Smooth muscle cell (in vitro differentiated cells): ENCODE results near the gene TAS1R2. TPM values are rescaled to one million over a fixed set of nuclear protein-coding genes. Genes with fewer than 3 reads are reported as not detected.

Experiments used
- DNase-seq: peaks from one replicate; lab custom pipeline; 2025; ENCODE audit not compliant: unreplicated experiment; lab: John Stamatoyannopoulos, UW
- H2AFZ ChIP-seq: fragments of 200-600 bp; sonication (generic); 2 replicates; pipeline ENCODE4 v1.6.0; 2016; ENCODE audit warnings: antibody characterized with exemption, low read depth, mild to moderate bottlenecking
- H3F3A ChIP-seq: fragments of 200-600 bp; sonication (generic); 2 replicates; pipeline ENCODE4 v1.6.0; 2017; ENCODE audit warnings: antibody characterized with exemption, low read depth
- H3K27ac ChIP-seq: fragments of 200-600 bp; sonication (generic); 2 replicates; pipeline ENCODE4 v1.5.1; 2016; ENCODE audit warnings: low read depth, mild to moderate bottlenecking
- H3K27me3 ChIP-seq: fragments of 200-600 bp; sonication (generic); 2 replicates; pipeline ENCODE4 v1.6.1; 2016; ENCODE audit warnings: low read depth, mild to moderate bottlenecking
- H3K36me3 ChIP-seq: fragments of 200-600 bp; sonication (generic); 2 replicates; pipeline ENCODE4 v1.5.1; 2016; ENCODE audit warnings: low read depth
- H3K4me1 ChIP-seq: fragments of 200-600 bp; sonication (generic); 2 replicates; pipeline ENCODE4 v1.5.1; 2016; ENCODE audit warnings: low read depth
- H3K4me2 ChIP-seq: fragments of 200-600 bp; sonication (generic); 2 replicates; pipeline ENCODE4 v1.6.0; 2016; ENCODE audit warnings: mild to moderate bottlenecking
- H3K4me3 ChIP-seq: fragments of 200-600 bp; sonication (generic); 2 replicates; pipeline ENCODE4 v1.5.1; 2016; ENCODE audit warnings: mild to moderate bottlenecking
- H3K79me2 ChIP-seq: fragments of 200-600 bp; sonication (generic); 2 replicates; pipeline ENCODE4 v1.6.0; 2016; ENCODE audit warnings: low read depth, mild to moderate bottlenecking
- H3K9ac ChIP-seq: fragments of 200-600 bp; sonication (generic); 2 replicates; pipeline ENCODE4 v1.6.0; 2016; ENCODE audit warnings: low read depth
- H3K9me3 ChIP-seq: fragments of 200-600 bp; sonication (generic); replicated peaks from 2 replicates; pipeline ENCODE4 v1.5.1; 2016; ENCODE audit warnings: low read depth
- H4K20me1 ChIP-seq: fragments of 200-600 bp; sonication (generic); 2 replicates; pipeline ENCODE4 v1.6.0; 2016; ENCODE audit warnings: low read depth
- CTCF ChIP-seq: fragments of 200-600 bp; sonication (generic); IDR thresholded peaks from 2 replicates; pipeline ENCODE4 v1.5.1; 2017; ENCODE audit warnings: borderline replicate concordance, mild to moderate bottlenecking, antibody characterized with exemption; ENCODE audit not compliant: insufficient read depth, poor library complexity, severe bottlenecking
- WGBS: methylation state at CpG from one replicate; pipeline ENCODE4 v1.1.7; 2016; ENCODE audit warnings: low lambda C conversion rate; 5-methylcytosine and 5-hydroxymethylcytosine counted together
- polyA plus RNA-seq: library from polyadenylated mRNA; unstranded; fragments of >200 nt; fragmentation: Nextera tagmentation; extraction: Ambion mirVana; gene quantifications from 2 replicates; pipeline ENCODE4 v1.2.1, GENCODE V29; 2016
- total RNA-seq: library from RNA; depleted of rRNA; stranded (reverse); fragments of >200 nt; gene quantifications from 2 replicates; pipeline ENCODE4 v1.2.3, GENCODE V29; 2014

Gene TAS1R2
- total and polyA plus RNA-seq, 2 experiments from 2014 or later = not detected

- H3K9me3 ChIP-seq = no peaks in the 10 kb centered on the region
- no peak overlapping the region for H3K9ac ChIP-seq
- no peaks in the 10 kb centered on the region for H4K20me1 ChIP-seq
- 94% methylated on average over 7 of the region's 7 CpGs for WGBS
- no peaks in the 10 kb centered on the region for H3K27me3 ChIP-seq
- DNase-seq = no peak
- no peak overlapping the region for H3K4me2 ChIP-seq
- no peaks in the 10 kb centered on the region for H3F3A ChIP-seq
- no peaks in the 10 kb centered on the region for H3K4me1 ChIP-seq
- no peaks in the 10 kb centered on the region for H3K79me2 ChIP-seq
- H2AFZ ChIP-seq = no peak overlapping the region
- TF ChIP-seq CTCF = no peak
- no peaks in the 10 kb centered on the region for H3K36me3 ChIP-seq
- H3K4me3 ChIP-seq = no peak overlapping the region
- H3K27ac ChIP-seq = no peak overlapping the region
Observed at GRCh38 chr1:18891426-18891780, 31.9 kb upstream of the TAS1R2 start.

GRCh38 chr1:18890706-18891425 is 31.4 kb upstream of the TAS1R2 start:
- WGBS = 89% methylated on average over 6 of the region's 6 CpGs
- H3K4me3 ChIP-seq = no peak overlapping the region
- H4K20me1 ChIP-seq = no peaks in the 10 kb centered on the region
- no peaks in the 10 kb centered on the region for H3K27me3 ChIP-seq
- no peak for DNase-seq
- no peak overlapping the region for H2AFZ ChIP-seq
- H3K36me3 ChIP-seq = no peaks in the 10 kb centered on the region
- H3K4me1 ChIP-seq = no peaks in the 10 kb centered on the region
- no peaks in the 10 kb centered on the region for H3F3A ChIP-seq
- H3K9ac ChIP-seq = no peak overlapping the region
- no peak for TF ChIP-seq CTCF
- no peaks in the 10 kb centered on the region for H3K9me3 ChIP-seq
- H3K4me2 ChIP-seq = no peak overlapping the region
- H3K79me2 ChIP-seq = no peaks in the 10 kb centered on the region
- H3K27ac ChIP-seq = no peak overlapping the region

- DNase-seq = no peak
- Histone ChIP-seq H3K9me3 (no peaks in the 10 kb centered on the region), H3K4me2 (no peak overlapping the region), H3K27ac (no peak overlapping the region), H2AFZ (no peak overlapping the region), H3K9ac (no peak overlapping the region), H3K27me3 (no peaks in the 10 kb centered on the region), H3F3A (no peaks in the 10 kb centered on the region), H3K4me3 (no peak overlapping the region), H3K79me2 (no peaks in the 10 kb centered on the region), H3K4me1 (no peaks in the 10 kb centered on the region), H4K20me1 (no peaks in the 10 kb centered on the region), H3K36me3 (no peaks in the 10 kb centered on the region)
- TF ChIP-seq CTCF = no peak
- 100% methylated on average over 1 of the region's 1 CpG for WGBS
Observed at GRCh38 chr1:18886003-18886335, 26.5 kb upstream of the TAS1R2 start.

GRCh38 chr1:18885311-18886002 is 26.0 kb upstream of the TAS1R2 start:
- H3K27me3 ChIP-seq = no peaks in the 10 kb centered on the region
- H4K20me1 ChIP-seq = no peaks in the 10 kb centered on the region
- H3K27ac ChIP-seq = no peak overlapping the region
- TF ChIP-seq CTCF = no peak
- H3K4me1 ChIP-seq = no peaks in the 10 kb centered on the region
- WGBS = 96% methylated on average over 15 of the region's 17 CpGs
- no peak for DNase-seq
- H3F3A ChIP-seq = no peaks in the 10 kb centered on the region
- H2AFZ ChIP-seq = no peak overlapping the region
- no peaks in the 10 kb centered on the region for H3K36me3 ChIP-seq
- H3K4me3 ChIP-seq = no peak overlapping the region
- H3K9ac ChIP-seq = no peak overlapping the region
- no peak overlapping the region for H3K4me2 ChIP-seq
- H3K9me3 ChIP-seq = no peaks in the 10 kb centered on the region
- no peaks in the 10 kb centered on the region for H3K79me2 ChIP-seq
